Peyer's patch (tissue), 4 donors: ENCODE measurements around the gene IMP4.

Experiments used
- POLR2A ChIP-seq, 2 donors: fragments of 450-650 bp; IDR thresholded peaks; one replicate each; pipeline ENCODE4 v1.5.1; 2017; ENCODE audit warnings: antibody characterized with exemption in 2 of 2, mild to moderate bottlenecking in 2 of 2, moderate library complexity in 2 of 2
- TF ChIP-seq, protein P1 (sequence below), 6 experiments: fragments of 450-650 bp in 4 of 6; fragments of 200-600 bp in 2 of 6; sonication (generic) in 1 of 6; IDR thresholded peaks; one replicate each; pipeline ENCODE4 v1.5.1; 2017 to 2019; ENCODE audit warnings: antibody characterized with exemption in 6 of 6, mild to moderate bottlenecking in 3 of 6, moderate library complexity in 1 of 6

GRCh38 chr2:130366720-130367119 lies 24.0 kb downstream of the IMP4 start:
- TF ChIP-seq POLR2A (IDR thresholded peaks at IDR 0.05), result no peak
- TF ChIP-seq, protein P1, sequence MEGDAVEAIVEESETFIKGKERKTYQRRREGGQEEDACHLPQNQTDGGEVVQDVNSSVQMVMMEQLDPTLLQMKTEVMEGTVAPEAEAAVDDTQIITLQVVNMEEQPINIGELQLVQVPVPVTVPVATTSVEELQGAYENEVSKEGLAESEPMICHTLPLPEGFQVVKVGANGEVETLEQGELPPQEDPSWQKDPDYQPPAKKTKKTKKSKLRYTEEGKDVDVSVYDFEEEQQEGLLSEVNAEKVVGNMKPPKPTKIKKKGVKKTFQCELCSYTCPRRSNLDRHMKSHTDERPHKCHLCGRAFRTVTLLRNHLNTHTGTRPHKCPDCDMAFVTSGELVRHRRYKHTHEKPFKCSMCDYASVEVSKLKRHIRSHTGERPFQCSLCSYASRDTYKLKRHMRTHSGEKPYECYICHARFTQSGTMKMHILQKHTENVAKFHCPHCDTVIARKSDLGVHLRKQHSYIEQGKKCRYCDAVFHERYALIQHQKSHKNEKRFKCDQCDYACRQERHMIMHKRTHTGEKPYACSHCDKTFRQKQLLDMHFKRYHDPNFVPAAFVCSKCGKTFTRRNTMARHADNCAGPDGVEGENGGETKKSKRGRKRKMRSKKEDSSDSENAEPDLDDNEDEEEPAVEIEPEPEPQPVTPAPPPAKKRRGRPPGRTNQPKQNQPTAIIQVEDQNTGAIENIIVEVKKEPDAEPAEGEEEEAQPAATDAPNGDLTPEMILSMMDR (IDR thresholded peaks at IDR 0.05), result no peak
